Measurements from ENCODE around the gene NTN3.

Gene NTN3

GRCh38 chr16:2512735-2513404 lies 41.8 kb downstream of the NTN3 start:
- in situ Hi-C loops (cut with HindIII; ENCODE audit: low sequenced_read_pairs): no loop called here

GRCh38 chr16:2513405-2514332 lies 42.6 kb downstream of the NTN3 start, which contains the start of gene ATP6V0C:
Gene ATP6V0C (plus strand): TSS chr16:2513952. CDS start chr16:2514104, 152 bp downstream.
- in situ Hi-C loops (cut with HindIII; ENCODE audit: low sequenced_read_pairs): no loop called here

- in situ Hi-C loops (cut with HindIII; ENCODE audit: low sequenced_read_pairs): no loop called here
Measured at GRCh38 chr16:2514333-2515179, 43.5 kb downstream of the NTN3 start.

GRCh38 chr16:2515180-2515851 lies 44.2 kb downstream of the NTN3 start:
- in situ Hi-C loops (cut with HindIII; ENCODE audit: low sequenced_read_pairs): no loop called here

- in situ Hi-C loops (cut with HindIII; ENCODE audit: low sequenced_read_pairs): no loop called here
Measured at GRCh38 chr16:2516391-2517240, 45.5 kb downstream of the NTN3 start.

GRCh38 chr16:2517954-2518605 lies 47.0 kb downstream of the NTN3 start:
- in situ Hi-C loops (cut with HindIII; ENCODE audit: low sequenced_read_pairs): no loop called here

GRCh38 chr16:2518823-2519710 lies 48.0 kb downstream of the NTN3 start:
- in situ Hi-C loops (cut with HindIII; ENCODE audit: low sequenced_read_pairs): no loop called here

GRCh38 chr16:2519711-2520080 lies 48.6 kb downstream of the NTN3 start:
- in situ Hi-C loops (cut with HindIII; ENCODE audit: low sequenced_read_pairs): no loop called here

GRCh38 chr16:2520097-2520783 lies 49.1 kb downstream of the NTN3 start, which contains the start of gene AMDHD2:
Gene AMDHD2 (plus strand): TSS chr16:2520371. CDS start chr16:2520459, 88 bp downstream.
- in situ Hi-C loops (cut with HindIII; ENCODE audit: low sequenced_read_pairs): no loop called here

- in situ Hi-C loops (cut with HindIII; ENCODE audit: low sequenced_read_pairs): no loop called here
Measured at GRCh38 chr16:2520784-2521531, 49.9 kb downstream of the NTN3 start.

All from DLD1 (cell line).